Keratinocyte (primary cell): ENCODE results near the gene POLR2A. TPM values are rescaled to one million over a fixed set of nuclear protein-coding genes. Genes with fewer than 3 reads are reported as not detected.

Experiments
- DNase-seq: peaks from one replicate; pipeline ENCODE4 v3.0.0-alpha.2; 2011; ENCODE audit warnings: low read depth, missing footprints, low spot score
- FAIRE-seq: peaks from 2 replicates; lab custom pipeline; 2011; peaks lifted over from hg19 to GRCh38; lab: Jason Lieb, UNC
- H2AFZ ChIP-seq: 2 replicates; pipeline ENCODE4 v1.6.0; 2012; ENCODE audit warnings: low read length, control low read depth, inconsistent platforms; ENCODE audit not compliant: control insufficient read depth
- H3K27ac ChIP-seq: 2 replicates; pipeline ENCODE4 v1.5.1; 2011; ENCODE audit warnings: low read length; ENCODE audit not compliant: control insufficient read depth, insufficient read depth
- H3K27me3 ChIP-seq: 3 replicates; pipeline ENCODE4 v1.6.0; 2011; ENCODE audit warnings: low read length; ENCODE audit not compliant: control insufficient read depth, insufficient read depth; ENCODE audit errors: extremely low read depth
- H3K36me3 ChIP-seq, 2 experiments: 2 replicates in 1 of 2; 3 replicates in 1 of 2; pipeline ENCODE4 v1.5.1; 2011; ENCODE audit warnings: low read length in 2 of 2, mild to moderate bottlenecking in 1 of 2; ENCODE audit not compliant: control insufficient read depth in 2 of 2, insufficient read depth in 2 of 2; ENCODE audit errors: extremely low read depth in 1 of 2
- H3K4me1 ChIP-seq: 3 replicates; pipeline ENCODE4 v1.5.1; 2011; ENCODE audit warnings: low read length; ENCODE audit not compliant: control insufficient read depth, insufficient read depth; ENCODE audit errors: extremely low read depth
- H3K4me2 ChIP-seq: 3 replicates; pipeline ENCODE4 v1.6.0; 2011; ENCODE audit warnings: low read depth, low read length; ENCODE audit not compliant: control insufficient read depth, insufficient read depth; ENCODE audit errors: extremely low read depth
- H3K4me3 ChIP-seq, 3 experiments: fragments of 200-600 bp in 1 of 3; sonication (generic) in 1 of 3; 2 replicates in 2 of 3; 3 replicates in 1 of 3; pipeline ENCODE4 v1.5.1; 2011 to 2016; ENCODE audit warnings: low read length in 3 of 3, mild to moderate bottlenecking in 3 of 3, control low read depth in 2 of 3, inconsistent platforms in 1 of 3, low read depth in 1 of 3, mixed read lengths in 1 of 3, mixed run types in 1 of 3, moderate library complexity in 1 of 3; ENCODE audit not compliant: control insufficient read depth in 2 of 3, insufficient read depth in 2 of 3; ENCODE audit errors: extremely low read depth in 1 of 3
- H3K79me2 ChIP-seq: 2 replicates; pipeline ENCODE4 v1.6.0; 2012; ENCODE audit warnings: low read length; ENCODE audit not compliant: control insufficient read depth, insufficient read depth
- H3K9ac ChIP-seq: 3 replicates; pipeline ENCODE4 v1.6.0; 2011; ENCODE audit warnings: low read length; ENCODE audit not compliant: control insufficient read depth, insufficient read depth; ENCODE audit errors: extremely low read depth
- H3K9me1 ChIP-seq: 3 replicates; pipeline ENCODE4 v1.6.0; 2011; ENCODE audit warnings: low read length; ENCODE audit not compliant: control insufficient read depth, insufficient read depth; ENCODE audit errors: extremely low read depth
- H3K9me3 ChIP-seq: 2 replicates; pipeline ENCODE4 v1.5.1; 2012; ENCODE audit warnings: low read depth, low read length; ENCODE audit not compliant: control insufficient read depth
- H4K20me1 ChIP-seq: 3 replicates; pipeline ENCODE4 v1.6.0; 2011; ENCODE audit warnings: low read length; ENCODE audit not compliant: control insufficient read depth, insufficient read depth; ENCODE audit errors: extremely low read depth
- EZH2 ChIP-seq: IDR thresholded peaks from one replicate; pipeline ENCODE4 v1.6.1; 2012; ENCODE audit warnings: inconsistent platforms, mild to moderate bottlenecking, low read length, moderate library complexity
- dilution Hi-C: fragments of 300-500 bp; cut with MboI; formaldehyde crosslinking; loops from one replicate; pipeline ENCODE4 v1.7.0; 2020; ENCODE audit warnings: low sequenced_read_pairs; ENCODE audit not compliant: extremely low pct_ligation_motif_present
- polyA plus RNA-seq, 5 experiments: library from polyadenylated mRNA; depleted of rRNA in 3 of 5; stranded (reverse) in 3 of 5; stranded (forward) in 1 of 5; unstranded in 1 of 5; fragments of >200 nt; gene quantifications; 1 replicate in 1 of 5; 2 replicates in 3 of 5; 3 replicates in 1 of 5; pipeline versions ENCODE4 v1.2.1 to v1.2.3, GENCODE V29; 2011 to 2012; ENCODE audit warnings: missing spikeins in 2 of 5, low read depth in 1 of 5, low replicate concordance in 1 of 5
- TF ChIP-seq, protein P1 (sequence below), 3 experiments: IDR thresholded peaks in 1 of 3; conservative IDR thresholded peaks in 1 of 3; optimal IDR thresholded peaks in 1 of 3; 2 replicates in 2 of 3; 3 replicates in 1 of 3; pipeline versions ENCODE3 to v1.5.1; 2011; ENCODE audit warnings: low read length in 3 of 3, mild to moderate bottlenecking in 3 of 3, moderate library complexity in 2 of 3, control low read depth in 1 of 3, inconsistent platforms in 1 of 3; ENCODE audit not compliant: insufficient read depth in 2 of 3; ENCODE audit errors: extremely low read depth in 1 of 3

Gene POLR2A
- polyA plus RNA-seq, 1 donor (not counting 4 experiments of a cell fraction or from before 2014, with no cell fraction given), result 17.5 TPM

DNA sequence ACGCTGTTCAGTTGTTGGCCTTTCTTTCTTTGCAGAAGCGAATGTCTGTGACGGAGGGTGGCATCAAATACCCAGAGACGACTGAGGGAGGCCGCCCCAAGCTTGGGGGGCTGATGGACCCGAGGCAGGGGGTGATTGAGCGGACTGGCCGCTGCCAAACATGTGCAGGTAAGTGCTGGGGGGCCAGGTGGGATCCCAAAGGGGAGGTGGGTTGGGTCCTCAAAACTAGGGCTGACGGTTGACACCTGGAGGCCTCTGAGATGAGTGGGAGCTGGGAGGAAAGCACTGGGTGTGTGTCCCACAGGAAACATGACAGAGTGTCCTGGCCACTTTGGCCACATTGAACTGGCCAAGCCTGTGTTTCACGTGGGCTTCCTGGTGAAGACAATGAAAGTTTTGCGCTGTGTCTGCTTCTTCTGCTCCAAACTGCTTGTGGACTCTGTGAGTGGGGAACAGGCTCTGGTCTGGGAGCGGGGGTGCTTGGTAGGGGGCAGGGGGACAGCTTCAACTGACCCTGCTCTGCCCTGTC is 11.8 kb downstream of the POLR2A start:
- Histone ChIP-seq H3K36me3 (peaks cover 52 to 53% of the 10 kb centered on the region in 2 experiments), H3K9me1 (peaks cover 4% of the 10 kb centered on the region), H3K79me2 (peaks cover 65% of the 10 kb centered on the region), H3K4me2 (no peak overlapping the region), H3K4me3 (no peak overlapping the region), H2AFZ (no peak overlapping the region), H3K27me3 (no peaks in the 10 kb centered on the region), H3K9me3 (no peaks in the 10 kb centered on the region), H3K4me1 (no peaks in the 10 kb centered on the region), H3K27ac (no peak overlapping the region), H4K20me1 (peaks cover 25% of the 10 kb centered on the region), H3K9ac (no peak overlapping the region)
- dilution Hi-C loops, result no loop called here
- TF ChIP-seq EZH2, result no peak
- TF ChIP-seq, protein P1, sequence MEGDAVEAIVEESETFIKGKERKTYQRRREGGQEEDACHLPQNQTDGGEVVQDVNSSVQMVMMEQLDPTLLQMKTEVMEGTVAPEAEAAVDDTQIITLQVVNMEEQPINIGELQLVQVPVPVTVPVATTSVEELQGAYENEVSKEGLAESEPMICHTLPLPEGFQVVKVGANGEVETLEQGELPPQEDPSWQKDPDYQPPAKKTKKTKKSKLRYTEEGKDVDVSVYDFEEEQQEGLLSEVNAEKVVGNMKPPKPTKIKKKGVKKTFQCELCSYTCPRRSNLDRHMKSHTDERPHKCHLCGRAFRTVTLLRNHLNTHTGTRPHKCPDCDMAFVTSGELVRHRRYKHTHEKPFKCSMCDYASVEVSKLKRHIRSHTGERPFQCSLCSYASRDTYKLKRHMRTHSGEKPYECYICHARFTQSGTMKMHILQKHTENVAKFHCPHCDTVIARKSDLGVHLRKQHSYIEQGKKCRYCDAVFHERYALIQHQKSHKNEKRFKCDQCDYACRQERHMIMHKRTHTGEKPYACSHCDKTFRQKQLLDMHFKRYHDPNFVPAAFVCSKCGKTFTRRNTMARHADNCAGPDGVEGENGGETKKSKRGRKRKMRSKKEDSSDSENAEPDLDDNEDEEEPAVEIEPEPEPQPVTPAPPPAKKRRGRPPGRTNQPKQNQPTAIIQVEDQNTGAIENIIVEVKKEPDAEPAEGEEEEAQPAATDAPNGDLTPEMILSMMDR (optimal IDR thresholded peaks at IDR 0.05 in 1 of 3, IDR thresholded peaks at IDR 0.05 in 1 of 3, conservative IDR thresholded peaks at IDR 0.05 in 1 of 3; ENCODE audit: extremely low read depth in 1 of 3, insufficient read depth in 2 of 3, low read length in 3 of 3), result no peak
- FAIRE-seq, result no peak
- no peak for DNase-seq

DNA sequence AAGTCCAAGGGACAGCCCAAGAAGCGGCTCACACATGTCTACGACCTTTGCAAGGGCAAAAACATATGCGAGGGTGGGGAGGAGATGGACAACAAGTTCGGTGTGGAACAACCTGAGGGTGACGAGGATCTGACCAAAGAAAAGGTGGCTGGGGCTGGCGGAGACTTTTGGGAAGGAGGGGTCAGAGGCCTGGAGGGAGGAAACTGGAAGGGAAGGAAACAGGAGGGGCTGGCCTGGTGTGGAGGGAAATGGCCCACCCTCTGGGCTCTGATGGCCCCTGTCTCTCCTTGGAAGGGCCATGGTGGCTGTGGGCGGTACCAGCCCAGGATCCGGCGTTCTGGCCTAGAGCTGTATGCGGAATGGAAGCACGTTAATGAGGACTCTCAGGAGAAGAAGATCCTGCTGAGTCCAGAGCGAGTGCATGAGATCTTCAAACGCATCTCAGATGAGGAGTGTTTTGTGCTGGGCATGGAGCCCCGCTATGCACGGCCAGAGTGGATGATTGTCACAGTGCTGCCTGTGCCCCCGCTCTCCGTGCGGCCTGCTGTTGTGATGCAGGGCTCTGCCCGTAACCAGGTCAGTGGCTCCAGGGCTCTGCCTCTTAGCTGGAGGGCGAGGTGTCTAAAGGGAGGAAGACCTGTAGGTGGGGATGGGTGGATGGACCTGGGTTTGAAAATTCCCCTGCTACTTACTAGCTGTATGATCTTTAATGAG is 12.5 kb downstream of the POLR2A start:
- Histone ChIP-seq H3K4me2 (no peak overlapping the region), H3K4me3 (no peak overlapping the region), H3K27ac (no peak overlapping the region), H3K4me1 (no peaks in the 10 kb centered on the region), H3K79me2 (peaks cover 58% of the 10 kb centered on the region), H3K36me3 (peaks cover 58 to 59% of the 10 kb centered on the region in 2 experiments), H4K20me1 (peaks cover 23% of the 10 kb centered on the region), H3K9me3 (no peaks in the 10 kb centered on the region), H3K27me3 (no peaks in the 10 kb centered on the region), H2AFZ (no peak overlapping the region), H3K9ac (no peak overlapping the region), H3K9me1 (peaks cover 4% of the 10 kb centered on the region)
- no peak for FAIRE-seq
- no peak for DNase-seq
- dilution Hi-C loops, result no loop called here
- TF ChIP-seq EZH2, result no peak
- TF ChIP-seq, protein P1 (optimal IDR thresholded peaks at IDR 0.05 in 1 of 3, IDR thresholded peaks at IDR 0.05 in 1 of 3, conservative IDR thresholded peaks at IDR 0.05 in 1 of 3; ENCODE audit: extremely low read depth in 1 of 3, insufficient read depth in 2 of 3, low read length in 3 of 3), result no peak
